Measurements from ENCODE around the gene CXCL13. TPM values are rescaled to one million over a fixed set of nuclear protein-coding genes. Genes with fewer than 3 reads are reported as not detected.

The CXCL13 gene
- polyA plus RNA-seq, 1 of the 3 experiments (the other 2 are of a cell fraction): not detected

- TF ChIP-seq JUND (IDR thresholded peaks at IDR 0.05) (peak; percentile 47), EZH2phosphoT487 (IDR thresholded peaks at IDR 0.05; ENCODE audit: borderline replicate concordance, low read depth) (no peak), SMC3 (IDR thresholded peaks at IDR 0.05; ENCODE audit: low read depth, low read length) (no peak), TCF12 (IDR thresholded peaks at IDR 0.05) (peak; percentile 40), TAF1 (IDR thresholded peaks at IDR 0.05; ENCODE audit: borderline replicate concordance, low read depth, low read length) (no peak), RCOR1 (IDR thresholded peaks at IDR 0.05; ENCODE audit: low read length) (no peak), TEAD4 (IDR thresholded peaks at IDR 0.05; ENCODE audit: borderline replicate concordance, insufficient read depth) (peak; percentile 48; the same call in 1 of the 2 replicates), MXI1 (IDR thresholded peaks at IDR 0.05; ENCODE audit: low read depth, low read length) (no peak), ZBTB33 (IDR thresholded peaks at IDR 0.05; ENCODE audit: borderline replicate concordance, low read depth) (no peak)
Measured at GRCh38 chr4:77579406-77580076, 26.1 kb upstream of the CXCL13 start (continued).

GRCh38 chr4:77581724-77582123 lies 23.9 kb upstream of the CXCL13 start:
- 6% methylated on average over 4 of the region's 4 CpGs for WGBS (ENCODE audit: low lambda C conversion rate)
- H3K27me3 ChIP-seq (ENCODE audit: insufficient read depth): peaks cover 8% of the 10 kb centered on the region; the same call in 1 of the 2 replicates
- H3K4me1 ChIP-seq (ENCODE audit: control insufficient read depth in 1 of 2, insufficient read depth in 2 of 2, low read depth in 1 of 2, low read length in 1 of 2): peaks cover 0 to 6% of the 10 kb centered on the region in 2 experiments; a peak in 2 of 4 replicates
- H3K9ac ChIP-seq: no peak overlapping the region
- no peaks in the 10 kb centered on the region for H3K36me3 ChIP-seq (replicated peaks in 1 of 2; ENCODE audit: control insufficient read depth in 1 of 2, insufficient read depth in 2 of 2, low read length in 1 of 2)
- no peak overlapping the region for H3K4me2 ChIP-seq
- ChIA-PET POLR2A (no interaction called here), CTCF (interaction anchor here (0.7 to 2.5 kb wide), 3 partner anchors 19 to 197 kb away, joined by 3 to 7 read pairs (median 3); no protein-coding TSS in a partner anchor)
- 0 out of 2 replicates have a peak, but pooled peaks cover 4% of the 10 kb centered on the region for H4K20me1 ChIP-seq (ENCODE audit: insufficient read depth)
- H3K9me3 ChIP-seq: no peaks in the 10 kb centered on the region
- H3K79me2 ChIP-seq (ENCODE audit: insufficient read depth): no peaks in the 10 kb centered on the region
- H3K27ac ChIP-seq (ENCODE audit: low read depth in 2 of 2, low read length in 1 of 2): no peak overlapping the region
- no peaks in the 10 kb centered on the region for H3K9me2 ChIP-seq
- peaks cover 20% of the 10 kb centered on the region for H3F3A ChIP-seq (replicated peaks; ENCODE audit: insufficient read depth)
- TF ChIP-seq FOSL2 (IDR thresholded peaks at IDR 0.05; ENCODE audit: borderline replicate concordance, low read depth) (no peak), FOXM1 (IDR thresholded peaks at IDR 0.05; ENCODE audit: low read depth) (no peak), SIN3A (IDR thresholded peaks at IDR 0.05; ENCODE audit: borderline replicate concordance, low read depth, low read length) (no peak), SMC3 (IDR thresholded peaks at IDR 0.05; ENCODE audit: low read depth, low read length) (no peak), RAD21 (IDR thresholded peaks at IDR 0.05; ENCODE audit: low read length) (no peak), ZBTB33 (IDR thresholded peaks at IDR 0.05; ENCODE audit: borderline replicate concordance, low read depth) (no peak), NFIC (IDR thresholded peaks at IDR 0.05; ENCODE audit: borderline replicate concordance) (no peak), TAF1 (IDR thresholded peaks at IDR 0.05; ENCODE audit: borderline replicate concordance, low read depth, low read length) (no peak), REST (IDR thresholded peaks at IDR 0.05; ENCODE audit: low read depth, low read length) (no peak), IRF3 (IDR thresholded peaks at IDR 0.05; ENCODE audit: low read depth, low read length) (no peak), RCOR1 (IDR thresholded peaks at IDR 0.05; ENCODE audit: low read length) (no peak), CTCF (IDR thresholded peaks at IDR 0.05) (no peak), JUND (IDR thresholded peaks at IDR 0.05) (no peak), MEF2A (IDR thresholded peaks at IDR 0.05; ENCODE audit: borderline replicate concordance, low read depth) (no peak), GATA2 (CRISPR knock-in tag; IDR thresholded peaks at IDR 0.05) (no peak)
- H2AFZ ChIP-seq (ENCODE audit: low read depth): no peak overlapping the region
- no peak overlapping the region for H3K4me3 ChIP-seq (ENCODE audit: low read depth in 2 of 2, low read length in 1 of 2)
- DNase-seq: no peak
